ENCODE results near the gene WASL. TPM values are rescaled to one million over a fixed set of nuclear protein-coding genes. Genes with fewer than 3 reads are reported as not detected.
"Not testable (repeated sequence)": the region's sequence is repeated elsewhere in the genome, so short reads cannot be mapped to it uniquely, and the experiment has no call there.

WASL gene
- total RNA-seq, 4 donors from 2014 or later = 29.3 to 40.0 (median 29.7) TPM

DNA sequence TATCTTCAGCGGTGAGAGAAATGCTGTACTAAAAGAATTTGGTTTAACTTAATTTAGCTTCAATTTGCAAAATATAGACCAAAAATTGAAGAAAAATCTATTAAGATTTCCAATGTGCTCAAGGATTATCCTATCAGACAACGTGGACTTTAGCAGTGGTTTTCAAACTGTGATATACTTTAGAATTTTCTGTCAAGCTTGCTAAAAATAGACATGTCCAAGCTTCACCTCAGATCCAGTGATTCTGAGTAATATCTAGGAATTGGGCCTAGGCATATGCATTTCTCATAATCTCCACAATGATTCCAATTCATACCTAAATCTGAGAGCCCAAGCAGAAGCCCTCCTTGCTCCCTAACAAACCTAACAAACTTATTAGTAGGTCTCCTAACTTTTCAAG is 3.4 kb downstream of the WASL start:
- TF ChIP-seq EP300 (IDR thresholded peaks at IDR 0.05) (no peak), POLR2A (IDR thresholded peaks at IDR 0.05) (no peak), POLR2AphosphoS5 (IDR thresholded peaks at IDR 0.05) (no peak)
- TF ChIP-seq, protein P1, sequence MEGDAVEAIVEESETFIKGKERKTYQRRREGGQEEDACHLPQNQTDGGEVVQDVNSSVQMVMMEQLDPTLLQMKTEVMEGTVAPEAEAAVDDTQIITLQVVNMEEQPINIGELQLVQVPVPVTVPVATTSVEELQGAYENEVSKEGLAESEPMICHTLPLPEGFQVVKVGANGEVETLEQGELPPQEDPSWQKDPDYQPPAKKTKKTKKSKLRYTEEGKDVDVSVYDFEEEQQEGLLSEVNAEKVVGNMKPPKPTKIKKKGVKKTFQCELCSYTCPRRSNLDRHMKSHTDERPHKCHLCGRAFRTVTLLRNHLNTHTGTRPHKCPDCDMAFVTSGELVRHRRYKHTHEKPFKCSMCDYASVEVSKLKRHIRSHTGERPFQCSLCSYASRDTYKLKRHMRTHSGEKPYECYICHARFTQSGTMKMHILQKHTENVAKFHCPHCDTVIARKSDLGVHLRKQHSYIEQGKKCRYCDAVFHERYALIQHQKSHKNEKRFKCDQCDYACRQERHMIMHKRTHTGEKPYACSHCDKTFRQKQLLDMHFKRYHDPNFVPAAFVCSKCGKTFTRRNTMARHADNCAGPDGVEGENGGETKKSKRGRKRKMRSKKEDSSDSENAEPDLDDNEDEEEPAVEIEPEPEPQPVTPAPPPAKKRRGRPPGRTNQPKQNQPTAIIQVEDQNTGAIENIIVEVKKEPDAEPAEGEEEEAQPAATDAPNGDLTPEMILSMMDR (IDR thresholded peaks at IDR 0.05) = no peak
- Histone ChIP-seq H3K9me3 (no peaks in the 10 kb centered on the region), H3K36me3 (no peaks in the 10 kb centered on the region), H3K4me1 (peaks cover 56% of the 10 kb centered on the region), H3K27ac (no peak overlapping the region), H3K27me3 (no peaks in the 10 kb centered on the region), H3K4me3 (no peak overlapping the region)
- 77% methylated on average over 2 of the region's 2 CpGs for WGBS
- DNase-seq (ENCODE audit: low spot score in 2 of 2) = no peak

- DNase-seq (ENCODE audit: low spot score in 2 of 2) = no peak
- H3K4me1 ChIP-seq = peaks cover 48% of the 10 kb centered on the region
- no peaks in the 10 kb centered on the region for H3K27me3 ChIP-seq
- H3K4me3 ChIP-seq = no peak overlapping the region
- 93% methylated on average over 1 of the region's 1 CpG for WGBS
- no peak for TF ChIP-seq POLR2A (IDR thresholded peaks at IDR 0.05)
- TF ChIP-seq, protein P1 (IDR thresholded peaks at IDR 0.05) = no peak
- no peaks in the 10 kb centered on the region for H3K9me3 ChIP-seq
- H3K27ac ChIP-seq = no peak overlapping the region
- no peaks in the 10 kb centered on the region for H3K36me3 ChIP-seq
Observed at GRCh38 chr7:123744416-123744815, 4.4 kb downstream of the WASL start.

DNA sequence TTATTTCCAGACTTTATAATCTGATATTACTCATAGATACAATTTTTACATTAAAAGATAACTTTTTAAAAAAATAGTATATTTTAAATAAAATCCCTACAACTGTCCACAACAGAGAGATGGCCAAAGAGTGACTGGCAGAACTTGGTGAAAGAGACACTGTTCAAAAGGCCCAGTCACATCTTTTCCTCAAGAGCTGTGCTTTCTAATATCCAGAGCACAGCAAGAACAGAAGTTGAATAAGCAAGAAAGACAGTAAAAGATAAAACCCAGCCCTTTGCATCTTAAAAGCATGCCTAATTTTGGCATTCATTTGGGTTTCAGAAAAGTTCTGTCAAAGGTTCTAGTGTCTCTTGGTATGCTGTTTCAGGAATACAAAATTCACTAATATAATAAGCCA is 6.9 kb downstream of the WASL start:
- no peaks in the 10 kb centered on the region for H3K27me3 ChIP-seq
- TF ChIP-seq EP300 (IDR thresholded peaks at IDR 0.05) (no peak), POLR2A (IDR thresholded peaks at IDR 0.05) (no peak), POLR2AphosphoS5 (IDR thresholded peaks at IDR 0.05) (no peak)
- TF ChIP-seq, protein P1 (IDR thresholded peaks at IDR 0.05) = no peak
- DNase-seq (ENCODE audit: low spot score in 2 of 2) = no peak
- no peaks in the 10 kb centered on the region for H3K9me3 ChIP-seq
- no peak overlapping the region for H3K27ac ChIP-seq
- H3K4me1 ChIP-seq = peaks cover 36% of the 10 kb centered on the region
- H3K36me3 ChIP-seq = no peaks in the 10 kb centered on the region
- H3K4me3 ChIP-seq = no peak overlapping the region

DNA sequence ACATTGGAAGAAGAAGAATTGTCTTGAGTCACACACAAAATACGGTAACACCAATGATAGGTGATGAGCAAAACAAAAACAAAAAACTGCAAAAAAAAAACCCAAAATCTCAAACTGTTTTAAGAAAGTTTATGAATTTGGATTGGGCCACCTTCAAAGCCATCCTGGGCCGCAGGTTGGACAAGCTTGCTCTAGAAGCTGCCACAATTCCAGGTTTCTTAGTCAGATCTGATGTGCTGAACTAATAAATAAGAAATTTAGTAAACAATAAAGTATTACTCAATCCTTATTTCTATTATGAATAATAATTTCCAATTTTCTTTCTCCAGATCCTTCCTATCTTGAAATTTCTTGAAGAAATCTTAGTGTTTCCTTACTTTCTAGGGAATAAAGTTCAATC is 10.0 kb downstream of the WASL start:
- no peak for DNase-seq (ENCODE audit: low spot score in 2 of 2)
- TF ChIP-seq EP300 (IDR thresholded peaks at IDR 0.05) = no peak
- no peak for TF ChIP-seq POLR2A (IDR thresholded peaks at IDR 0.05)
- no peak for TF ChIP-seq POLR2AphosphoS5 (IDR thresholded peaks at IDR 0.05)
- TF ChIP-seq, protein P1 (IDR thresholded peaks at IDR 0.05) = no peak
- 83% methylated on average over 2 of the region's 2 CpGs for WGBS
- no peak overlapping the region for H3K4me3 ChIP-seq
- no peaks in the 10 kb centered on the region for H3K9me3 ChIP-seq
- no peaks in the 10 kb centered on the region for H3K36me3 ChIP-seq
- no peaks in the 10 kb centered on the region for H3K27me3 ChIP-seq
- H3K4me1 ChIP-seq = peaks cover 7% of the 10 kb centered on the region
- H3K27ac ChIP-seq = no peak overlapping the region

- Histone ChIP-seq H3K4me3 (no peak overlapping the region), H3K36me3 (no peaks in the 10 kb centered on the region), H3K9me3 (no peaks in the 10 kb centered on the region), H3K4me1 (peaks cover 7% of the 10 kb centered on the region), H3K27ac (no peak overlapping the region), H3K27me3 (no peaks in the 10 kb centered on the region)
- TF ChIP-seq POLR2A (IDR thresholded peaks at IDR 0.05) = no peak
- no peak for TF ChIP-seq POLR2AphosphoS5 (IDR thresholded peaks at IDR 0.05)
- TF ChIP-seq, protein P1 (IDR thresholded peaks at IDR 0.05) = no peak
- TF ChIP-seq EP300 (IDR thresholded peaks at IDR 0.05) = no peak
- DNase-seq (ENCODE audit: low spot score in 2 of 2) = no peak
- WGBS = 83% methylated on average over 3 of the region's 3 CpGs
Observed at GRCh38 chr7:123738356-123738755, 10.4 kb downstream of the WASL start.

DNA sequence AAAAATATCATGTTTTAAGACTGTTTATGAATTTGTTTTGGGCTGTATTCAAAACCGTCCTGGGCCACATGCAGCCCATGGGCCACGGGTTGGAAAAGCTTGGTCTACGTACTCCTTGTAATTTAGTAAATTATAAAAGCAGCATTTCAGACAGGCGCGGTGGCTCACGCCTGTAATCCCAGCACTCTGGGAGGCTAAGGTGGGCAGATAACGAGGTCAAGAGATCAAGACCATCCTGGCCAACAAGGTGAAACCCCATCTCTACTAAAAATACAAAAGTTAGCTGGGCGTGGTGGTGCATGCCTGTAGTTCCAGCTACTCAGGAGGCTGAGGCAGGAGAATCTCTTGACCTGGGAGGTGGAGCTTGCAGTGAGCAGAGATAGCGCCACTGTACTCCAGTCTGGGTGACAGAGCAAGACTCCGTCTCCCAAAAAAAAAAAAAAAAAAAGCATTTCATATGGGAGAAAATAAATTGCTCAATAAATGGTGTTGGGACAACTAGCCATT is 11.6 kb downstream of the WASL start:
- not testable (repeated sequence) for H3K4me1 ChIP-seq

More for the DNA sequence above, 11.6 kb downstream of the WASL start:
- DNase-seq (ENCODE audit: low spot score in 2 of 2); H3K27me3 ChIP-seq; H3K36me3 ChIP-seq; H3K9me3 ChIP-seq; H3K4me3 ChIP-seq; H3K27ac ChIP-seq: not testable (repeated sequence)
- 96% methylated on average over 10 of the region's 10 CpGs for WGBS
